GM18511 (cell line): ENCODE measurements around the gene LACTBL1.
"Not testable (repeated sequence)": the region's sequence is repeated elsewhere in the genome, so short reads cannot be mapped to it uniquely, and the experiment has no call there.

Experiments
- ATAC-seq: cut with Tn5 transposase; IDR thresholded peaks from one replicate; pipeline ENCODE4 v1.9.1; 2021; ENCODE audit warnings: mild to moderate bottlenecking, moderate library complexity; ENCODE audit not compliant: unreplicated experiment

LACTBL1 gene

DNA sequence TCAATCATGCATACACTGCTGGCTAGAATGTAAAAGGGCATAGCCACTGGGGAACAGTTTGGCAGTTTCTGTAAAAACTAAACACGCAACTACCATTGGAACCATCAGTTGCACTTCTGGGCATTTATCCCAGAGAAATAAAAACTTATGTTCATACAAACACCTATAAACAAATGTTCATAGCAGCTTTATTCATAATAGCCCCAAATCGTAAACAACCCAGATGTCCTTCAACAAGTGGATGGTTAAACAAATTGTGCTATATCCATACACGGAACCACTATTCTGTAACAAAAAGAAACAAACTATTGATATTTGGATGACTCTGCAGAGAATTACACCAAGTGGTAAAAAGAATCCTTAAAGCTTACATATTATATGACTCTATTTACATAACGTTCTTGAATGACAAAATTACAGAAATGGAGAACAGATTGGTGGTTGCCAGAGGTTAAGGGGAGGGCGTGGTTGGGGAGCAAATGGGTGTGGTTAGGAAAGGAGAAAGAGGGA lies 22.8 kb downstream of the LACTBL1 start:
- ATAC-seq: no peak

DNA sequence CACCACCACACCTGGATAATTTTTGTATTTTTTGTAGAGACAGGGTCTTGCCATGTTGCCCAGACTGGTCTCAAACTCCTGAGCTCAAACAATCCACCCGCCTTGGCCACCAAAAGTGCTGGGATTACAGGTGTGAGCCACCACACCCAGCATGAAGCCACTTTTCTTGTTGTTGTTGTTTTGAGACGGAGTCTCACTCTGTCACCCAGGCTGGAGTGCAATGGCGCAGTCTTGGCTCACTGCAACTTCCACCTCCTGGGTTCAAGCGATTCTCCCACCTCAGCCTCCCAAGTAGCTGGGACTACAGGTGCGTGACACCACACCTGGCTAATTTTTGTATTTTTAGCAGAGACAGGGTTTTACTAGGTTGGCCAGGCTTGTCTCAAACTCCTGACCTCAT lies 27.5 kb downstream of the LACTBL1 start:
- ATAC-seq: not testable (repeated sequence)

DNA sequence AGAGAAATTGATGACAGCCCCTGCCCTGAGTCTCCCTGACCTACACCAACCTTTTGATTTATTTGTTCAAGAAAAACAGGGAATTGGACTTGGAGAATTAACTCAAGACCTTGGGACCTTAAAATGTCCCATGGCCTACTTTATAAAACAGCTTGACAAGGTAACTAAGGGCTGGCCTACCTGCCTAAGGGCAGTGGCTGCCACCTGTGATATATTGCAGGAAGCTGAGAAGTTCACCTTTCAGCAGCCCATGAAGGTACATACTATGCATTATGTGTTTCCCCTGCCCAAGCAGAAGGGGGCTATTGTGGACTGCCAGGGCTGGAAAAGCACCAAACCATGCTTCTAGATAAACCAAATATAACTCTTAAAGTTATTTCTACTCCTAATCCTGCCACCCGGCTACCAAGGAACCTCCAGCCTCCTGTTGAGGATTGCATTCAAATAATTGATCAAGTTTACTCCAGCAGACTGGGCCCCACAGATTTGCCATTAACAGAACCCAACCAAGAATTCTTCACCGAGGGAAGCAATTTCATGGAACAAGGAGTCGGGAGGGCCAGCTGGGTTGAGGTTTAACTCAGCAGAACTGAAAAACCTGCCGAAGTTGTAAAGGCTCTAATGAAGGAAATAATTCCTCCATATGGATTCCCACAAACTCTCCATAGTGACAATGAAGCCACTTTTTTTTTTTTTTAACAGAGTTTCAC lies 28.2 kb downstream of the LACTBL1 start:
- no peak for ATAC-seq

DNA sequence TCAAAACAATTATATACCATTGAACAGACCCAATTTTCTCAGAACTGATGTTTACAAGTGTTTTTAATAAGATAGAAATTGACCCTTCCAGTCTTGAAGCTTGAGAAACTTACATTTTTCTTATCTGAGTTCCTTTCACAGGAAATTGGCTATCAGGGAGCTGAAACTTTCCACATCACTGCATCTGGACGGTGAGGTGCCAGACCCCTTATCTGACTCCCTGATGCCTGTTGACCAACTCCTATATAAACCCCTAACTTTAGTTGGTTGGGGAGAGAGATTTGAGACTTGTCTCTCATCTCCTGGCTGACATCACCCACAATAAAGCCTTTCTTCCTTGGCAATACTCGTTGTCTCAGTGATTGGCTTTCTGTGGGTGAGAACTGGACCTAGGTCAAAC lies 31.4 kb downstream of the LACTBL1 start:
- no peak for ATAC-seq

DNA sequence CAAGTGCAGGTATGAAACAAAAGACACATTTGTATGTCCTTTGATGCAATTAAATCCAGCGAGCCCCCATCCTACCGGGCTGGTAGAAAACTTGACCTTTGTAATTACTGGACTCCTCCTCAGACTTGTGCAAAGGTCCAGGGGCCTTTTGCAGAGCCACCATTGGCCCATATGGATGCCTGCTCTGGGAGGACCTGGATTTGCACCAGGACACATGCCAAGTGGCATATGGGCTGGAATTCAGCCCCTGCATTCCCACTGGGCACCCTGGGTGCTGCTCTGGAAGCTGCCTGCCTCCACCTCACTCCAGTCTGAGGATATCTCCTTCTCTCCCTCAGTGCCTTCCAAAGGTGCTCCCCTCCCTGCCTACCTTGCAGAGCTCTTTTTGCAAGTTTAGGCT lies 36.0 kb downstream of the LACTBL1 start:
- ATAC-seq: no peak

DNA sequence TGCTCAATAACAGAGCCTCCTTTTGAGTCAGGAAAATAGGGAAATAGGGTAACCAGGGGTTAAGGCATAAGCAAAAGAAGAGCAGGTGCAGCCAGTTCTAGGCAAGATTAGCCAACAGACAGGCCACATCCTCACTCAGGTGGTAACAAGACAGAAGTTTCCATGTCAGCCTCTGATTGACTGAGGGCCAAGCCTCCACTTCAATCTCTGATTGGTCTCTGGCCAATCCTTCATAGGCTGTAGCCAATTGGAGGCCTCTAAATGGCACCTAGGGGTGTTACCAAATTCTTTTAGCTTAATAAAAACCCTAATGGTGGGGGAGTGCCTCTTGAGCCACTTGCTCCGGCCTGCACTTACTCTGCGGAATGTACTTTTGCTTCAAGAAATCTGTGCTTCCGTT lies 37.2 kb downstream of the LACTBL1 start:
- no peak for ATAC-seq

DNA sequence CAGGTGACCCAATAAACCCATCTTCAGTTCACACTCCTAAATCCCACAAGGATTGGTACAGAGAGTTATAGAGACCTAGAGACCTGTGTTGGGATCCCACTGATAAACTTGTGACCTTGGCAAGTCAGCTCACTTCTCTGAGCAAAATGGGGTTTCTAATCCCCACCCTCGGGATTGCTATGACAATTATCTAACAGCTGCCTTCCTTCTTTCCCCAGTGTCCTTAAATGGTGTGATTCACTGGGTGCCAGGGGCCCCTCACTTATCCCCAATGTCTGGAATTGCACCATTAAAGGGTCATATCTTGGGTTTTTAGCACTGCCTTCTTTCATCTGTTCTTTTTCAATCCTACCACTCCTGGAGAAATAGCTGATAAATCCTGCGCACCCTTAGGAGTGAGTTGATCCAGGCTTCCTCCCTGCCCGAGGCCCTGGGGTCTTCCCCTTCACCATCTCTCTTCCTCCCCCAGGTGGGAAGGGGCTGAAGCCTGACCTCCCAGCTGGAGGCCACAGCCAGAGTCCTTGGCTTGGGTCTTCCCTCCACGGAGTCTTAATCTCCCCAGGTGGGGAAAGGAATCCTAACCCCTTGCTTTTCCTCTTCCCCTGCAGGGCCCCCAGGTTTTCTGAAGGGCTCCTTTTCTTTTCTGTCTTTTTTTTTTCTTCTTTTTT lies 39.7 kb downstream of the LACTBL1 start:
- no peak for ATAC-seq

DNA sequence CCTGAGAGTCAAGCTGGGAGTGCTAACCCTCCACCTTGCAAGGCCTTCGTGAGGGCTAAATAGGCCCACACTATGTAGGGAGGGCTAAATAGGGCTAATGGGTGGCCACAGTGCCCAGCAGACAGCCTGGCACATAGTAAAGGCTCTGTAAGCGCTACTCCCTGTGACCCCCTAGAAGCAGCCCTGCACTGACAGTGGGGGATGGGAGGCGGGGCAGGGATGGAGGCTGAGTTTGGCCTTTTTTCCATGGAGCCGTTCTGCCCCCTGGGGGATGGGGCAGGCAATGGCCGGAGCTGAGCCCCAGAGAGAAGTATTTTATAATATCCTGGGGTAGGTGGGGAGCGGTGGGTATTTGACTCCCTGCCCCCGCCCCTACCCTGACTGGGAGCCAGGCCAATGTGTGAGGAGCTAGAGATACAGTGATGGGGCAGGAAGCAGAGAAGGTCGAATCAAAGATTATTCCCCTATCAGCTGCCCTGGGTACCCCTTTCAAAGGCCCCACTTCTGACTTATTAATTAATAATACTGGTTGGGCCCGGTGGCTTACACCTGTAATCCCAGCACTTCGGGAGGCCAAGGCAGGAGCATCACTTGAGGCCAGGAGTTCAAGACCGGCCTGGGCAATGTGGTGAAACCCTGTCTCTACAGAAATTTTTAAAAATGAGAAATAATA lies 42.3 kb downstream of the LACTBL1 start:
- no peak for ATAC-seq

DNA sequence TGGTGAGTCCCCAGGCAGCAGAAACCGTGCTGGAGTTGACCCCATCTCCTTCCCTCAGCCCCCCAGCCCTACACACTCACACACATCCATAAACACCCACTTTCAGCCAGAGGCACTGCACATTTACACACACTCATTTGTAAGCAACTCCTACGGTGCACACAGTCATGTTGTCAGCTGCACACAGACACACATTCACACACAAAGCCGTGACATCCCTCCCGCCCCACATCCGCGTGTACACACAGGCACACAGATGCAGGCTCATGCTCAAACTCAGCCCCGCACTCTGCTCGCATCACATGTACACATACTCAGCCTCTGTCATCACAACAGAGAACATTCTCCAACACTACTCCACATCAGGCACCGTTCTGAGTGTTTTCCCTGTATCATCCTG lies 47.6 kb downstream of the LACTBL1 start:
- no peak for ATAC-seq

DNA sequence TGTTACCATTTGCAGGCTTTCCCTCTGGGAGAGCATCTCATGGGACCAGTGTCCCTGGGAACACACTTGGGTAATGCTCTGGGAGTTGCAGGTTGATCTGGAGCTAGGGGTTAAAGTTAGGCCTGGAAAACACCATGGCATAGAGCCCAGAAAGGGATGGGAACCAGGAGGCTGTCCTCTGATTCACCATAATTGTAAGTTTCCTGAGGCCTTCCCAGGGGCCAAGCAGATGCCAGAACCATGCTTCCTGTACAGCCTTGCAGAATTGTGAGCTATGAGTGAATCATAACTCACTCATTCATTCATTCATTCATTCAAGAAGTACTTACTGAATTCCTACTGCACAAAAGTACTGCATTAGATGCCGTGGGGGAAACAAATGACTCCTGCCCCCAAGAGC lies 50.0 kb downstream of the LACTBL1 start:
- ATAC-seq: no peak

DNA sequence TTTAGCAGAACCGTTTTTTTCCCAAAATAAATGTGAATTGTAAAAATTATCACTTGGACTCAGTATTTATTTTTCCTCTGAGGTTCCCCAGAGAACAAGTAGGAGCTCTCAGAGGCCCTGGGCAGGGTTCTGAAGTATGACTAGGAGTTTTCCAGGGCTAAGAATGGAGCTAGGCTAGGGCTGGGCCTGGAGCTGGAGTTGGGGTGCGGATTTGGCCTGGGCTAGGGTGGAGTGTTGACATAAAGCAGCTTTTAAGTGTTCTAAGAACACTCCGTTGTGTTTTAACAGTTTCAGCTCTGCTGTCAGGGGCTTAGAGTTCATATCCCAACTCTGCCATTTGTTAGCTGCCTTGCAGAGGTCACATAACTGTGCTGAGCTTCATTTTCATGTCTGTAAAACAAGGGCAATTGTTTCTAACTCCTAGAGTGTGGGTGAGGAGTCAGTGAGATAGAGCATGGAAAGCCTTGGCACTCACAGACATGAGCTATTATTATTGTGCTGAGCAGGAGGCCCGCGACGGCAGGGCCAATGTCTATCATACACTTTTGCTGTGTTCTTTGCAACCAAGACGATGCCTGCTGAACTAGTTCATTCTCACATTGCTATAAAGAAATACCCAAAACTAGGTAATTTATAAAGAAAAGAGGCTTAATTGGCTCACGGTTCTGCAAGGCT lies 51.1 kb downstream of the LACTBL1 start:
- no peak for ATAC-seq

DNA sequence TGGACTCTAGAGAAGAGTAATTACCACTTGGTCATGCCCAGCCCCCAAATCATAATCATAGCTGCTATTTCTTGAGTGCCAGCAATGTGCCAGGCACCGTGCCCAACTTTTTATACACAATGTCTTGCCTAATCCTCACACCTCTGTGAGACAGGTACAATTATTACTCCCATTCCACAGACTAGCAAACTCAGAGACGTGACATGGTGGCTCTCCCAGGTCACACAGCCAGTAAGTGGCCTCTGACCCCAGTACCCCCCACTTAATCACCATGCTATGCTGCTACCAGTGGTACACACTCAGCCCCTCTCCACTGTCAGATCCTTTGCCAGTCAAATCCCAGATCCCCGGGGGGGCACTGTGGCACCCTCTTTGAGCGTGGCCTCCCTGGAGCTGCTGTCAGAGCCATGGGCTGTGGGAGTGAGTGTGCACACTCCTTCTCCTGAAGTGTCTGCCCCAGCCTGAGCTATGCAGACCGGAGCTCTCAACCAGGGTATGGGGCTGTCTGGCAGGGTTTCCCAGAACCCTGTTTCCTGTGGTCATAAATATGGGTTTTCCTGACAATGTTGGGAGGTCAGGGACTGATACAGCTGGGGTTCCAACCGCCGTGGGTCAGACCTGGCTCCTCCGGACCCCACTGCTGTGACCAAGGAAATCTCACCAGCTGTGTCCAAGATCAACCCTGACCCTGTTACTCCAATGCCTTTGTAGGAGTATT lies 51.8 kb downstream of the LACTBL1 start:
- ATAC-seq: no peak

DNA sequence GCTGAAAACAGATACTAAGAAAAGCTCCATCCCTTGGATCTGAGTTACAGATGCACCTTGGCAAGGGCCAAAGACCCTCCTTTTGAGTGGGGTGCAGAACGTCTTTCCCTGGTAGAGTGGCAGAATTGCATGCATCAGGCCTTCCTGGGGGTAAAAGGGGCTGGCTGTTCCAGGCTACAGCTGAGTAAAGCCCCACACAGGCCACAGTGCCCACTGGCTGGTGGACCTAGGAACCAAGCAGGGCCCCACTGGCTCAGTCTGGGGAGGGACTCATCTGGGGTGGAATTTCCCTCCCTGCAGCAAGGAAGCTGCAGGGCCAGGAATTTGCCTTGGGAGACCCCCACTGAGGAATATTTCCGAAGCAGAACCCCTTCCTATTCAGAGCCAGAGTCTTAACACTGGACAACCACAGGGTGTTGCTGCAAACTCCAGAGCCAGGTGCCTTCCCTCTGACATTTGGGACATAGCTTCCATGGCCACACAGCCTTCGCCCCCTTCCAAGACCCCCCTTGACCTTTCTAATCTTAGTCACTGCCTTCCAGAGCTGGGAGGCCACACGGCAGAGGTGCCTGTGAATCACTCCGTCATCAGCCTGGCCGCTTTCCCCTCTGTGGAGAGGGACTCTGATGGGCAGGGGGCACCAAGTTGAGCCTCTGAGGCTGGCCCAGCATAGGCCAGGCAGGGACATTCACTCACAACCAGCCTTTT lies 52.5 kb downstream of the LACTBL1 start:
- ATAC-seq: no peak

DNA sequence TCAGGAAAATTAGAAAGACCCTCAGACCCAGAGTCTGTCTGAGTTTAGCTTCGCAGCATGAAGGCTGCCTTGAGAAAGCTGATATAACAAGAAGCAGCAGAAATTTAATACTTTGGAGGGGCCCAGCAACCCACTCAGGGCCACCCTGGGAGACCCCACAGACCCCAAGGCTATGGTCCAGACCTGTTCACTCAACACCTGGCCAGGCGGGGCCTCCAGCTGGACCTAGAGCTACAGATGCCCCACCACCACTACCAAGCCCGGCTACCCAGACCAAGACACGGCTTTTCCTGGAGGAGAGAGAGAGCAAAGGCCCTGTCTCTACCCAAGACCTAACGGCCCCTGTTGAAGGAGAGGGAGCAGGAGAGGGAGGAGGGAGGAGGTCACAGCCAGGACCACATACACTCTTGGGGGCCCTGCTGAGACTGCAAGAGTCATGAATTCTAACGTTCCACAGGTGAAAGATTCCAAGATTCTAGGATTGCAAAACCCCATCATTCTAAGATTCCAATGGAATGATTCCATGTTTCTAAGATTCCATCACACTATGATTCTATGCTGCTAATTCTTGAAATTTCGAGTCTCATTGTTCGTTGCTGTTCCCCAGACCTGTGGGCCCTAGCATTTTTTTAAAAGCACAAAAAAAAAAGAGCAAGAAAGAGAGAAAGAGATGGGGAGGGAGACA lies 53.2 kb downstream of the LACTBL1 start:
- ATAC-seq: no peak

DNA sequence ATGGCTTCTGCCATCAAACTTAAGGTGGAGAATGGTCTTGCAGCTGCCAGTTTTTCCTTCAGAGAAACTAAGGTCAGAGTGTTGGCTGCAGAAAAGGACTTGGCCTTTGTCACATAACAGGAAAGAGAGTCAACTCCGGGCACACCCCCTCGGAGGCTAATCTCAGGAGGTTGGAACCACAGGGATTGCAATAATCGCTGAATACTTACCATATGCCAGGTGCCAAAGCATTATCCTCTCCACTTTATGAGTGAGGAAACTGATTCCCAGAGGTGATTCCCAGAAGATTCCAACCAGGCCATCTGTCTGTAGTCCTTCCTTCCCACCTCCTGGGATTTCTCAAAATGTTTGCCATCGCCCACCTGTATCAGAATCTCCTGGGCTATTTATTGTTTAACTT lies 54.0 kb downstream of the LACTBL1 start:
- no peak for ATAC-seq

DNA sequence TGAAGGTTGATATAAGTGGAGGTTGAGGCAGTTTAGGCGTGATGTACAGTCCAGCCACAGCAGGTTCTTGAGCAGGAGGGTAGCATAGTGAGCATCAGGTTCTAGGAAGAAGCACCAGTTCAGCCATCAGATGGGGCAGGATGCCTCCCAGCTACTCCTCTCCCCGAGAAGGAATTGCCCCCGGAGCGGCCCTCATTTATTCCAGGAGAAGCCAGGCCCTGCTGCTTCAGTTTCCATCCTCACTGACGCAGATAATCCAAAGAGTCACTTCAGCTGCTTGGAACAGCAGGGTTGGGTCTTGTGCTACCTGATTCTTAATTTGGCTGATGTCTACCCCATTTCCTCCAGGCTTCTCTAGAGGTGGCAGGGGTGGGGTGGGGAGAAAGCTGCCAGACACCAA lies 54.7 kb downstream of the LACTBL1 start:
- no peak for ATAC-seq

DNA sequence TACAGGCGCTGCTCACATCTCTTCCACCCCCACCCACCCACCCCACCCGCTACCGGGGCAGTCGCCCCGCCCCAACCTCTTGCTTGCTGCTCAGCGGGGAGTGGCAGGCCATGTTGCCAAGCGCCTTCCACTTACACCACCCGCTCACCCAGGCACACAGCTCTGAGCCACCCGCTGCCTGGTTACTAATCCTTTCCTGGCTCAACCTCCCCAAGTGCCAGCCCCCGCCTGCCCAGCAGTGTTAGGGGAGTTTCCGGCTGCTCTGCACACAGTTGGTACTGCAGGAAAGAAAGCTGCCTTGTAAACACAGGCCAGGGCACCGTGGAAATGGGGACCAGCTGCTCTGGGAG lies 56.2 kb downstream of the LACTBL1 start:
- ATAC-seq: no peak

DNA sequence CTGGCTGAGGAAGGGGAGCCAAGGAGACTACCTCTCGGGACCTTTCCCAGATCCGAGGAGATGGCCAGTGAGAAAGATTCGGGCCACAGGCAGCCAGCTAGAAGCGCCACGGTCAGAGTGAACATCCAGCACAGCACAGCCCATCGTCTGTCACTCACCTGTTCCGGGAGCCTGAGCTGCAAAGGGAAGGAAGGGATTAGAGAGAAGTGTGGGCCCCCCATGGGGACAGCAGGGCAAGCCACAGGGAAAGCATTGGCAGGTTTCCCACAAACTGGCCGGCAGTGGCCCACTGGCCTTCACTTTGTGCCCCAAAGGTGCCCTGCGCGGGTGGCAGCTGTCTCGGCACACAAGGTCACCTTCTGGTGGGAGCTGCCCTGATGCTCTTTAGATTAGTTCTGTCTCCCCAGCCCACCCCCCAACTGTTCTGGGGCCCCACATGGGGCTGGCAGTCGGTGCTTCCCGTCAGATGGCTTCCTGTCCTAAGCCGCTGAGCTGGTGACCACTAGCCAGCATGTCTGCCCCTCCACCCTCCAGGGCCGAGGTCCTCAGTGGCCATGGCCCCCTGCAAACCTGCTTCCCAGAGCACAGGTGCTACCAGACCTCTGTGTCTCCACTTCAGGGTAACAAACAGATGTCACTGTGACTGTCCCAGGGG lies 56.7 kb downstream of the LACTBL1 start:
- no peak for ATAC-seq

DNA sequence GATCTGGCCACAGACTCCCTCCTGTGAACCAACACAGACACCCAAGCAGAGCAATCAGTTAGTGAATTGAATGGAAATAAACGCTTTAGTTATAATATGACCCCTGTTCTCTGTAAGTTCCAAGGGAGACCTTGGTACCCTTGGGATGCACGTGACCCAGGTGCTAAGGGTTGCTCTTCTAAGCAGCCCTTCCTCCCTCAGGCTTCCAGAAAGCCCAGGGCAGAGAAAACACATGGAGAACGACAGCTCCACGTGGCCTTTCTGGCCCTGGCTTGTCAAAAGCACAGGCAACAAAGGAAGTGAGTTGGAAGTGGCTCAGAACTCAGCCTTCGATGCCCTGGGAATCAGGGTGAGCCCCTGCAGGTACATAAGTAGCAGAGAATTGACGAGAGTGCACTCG lies 57.4 kb downstream of the LACTBL1 start:
- no peak for ATAC-seq
